Mucosa of descending colon (tissue), 3 donors: ENCODE data around the gene CANT1. TPM values are rescaled to one million over a fixed set of nuclear protein-coding genes. Genes with fewer than 3 reads are reported as not detected.

Experiments
- ATAC-seq: fragments of 200-7000 bp; cut with Tn5 transposase; one replicate; pipeline ENCODE4 v1.9.1; 2020; ENCODE audit warnings: mild to moderate bottlenecking, moderate library complexity
- DNase-seq, 3 donors: peaks; one replicate each; pipeline ENCODE4 v3.0.0-alpha.2; 2020
- H3K36me3 ChIP-seq: fragments of 200-600 bp; one replicate; pipeline ENCODE4 v1.8.0; 2021; ENCODE audit warnings: low read depth, mild to moderate bottlenecking
- H3K4me1 ChIP-seq: fragments of 200-600 bp; one replicate; pipeline ENCODE4 v1.8.0; 2021; ENCODE audit warnings: low read depth, mild to moderate bottlenecking
- H3K4me3 ChIP-seq: fragments of 200-600 bp; one replicate; pipeline ENCODE4 v1.8.0; 2021; ENCODE audit warnings: mild to moderate bottlenecking
- H3K9me3 ChIP-seq: fragments of 200-600 bp; one replicate; pipeline ENCODE4 v1.8.0; 2021; ENCODE audit warnings: mild to moderate bottlenecking
- intact Hi-C, 2 donors: fragments of 100-400 bp; cut with DNase I in 1 of 2; cut with micrococcal nuclease in 1 of 2; formaldehyde crosslinking; loops; one replicate each; pipeline versions ENCODE4 v1.11.0 to v1.11.1; 2022; cut with DNase I, micrococcal nuclease
- total RNA-seq, 3 donors: library from RNA; stranded (reverse); fragmentation: NEBNext Ultra II Directional in 2 of 3; extraction: Animal tissue kit (Norgen Biotek cat#: 25700) in 2 of 3; gene quantifications; one replicate each; pipeline versions ENCODE4 v1.2.1 to v1.2.4, GENCODE V29; 2021 to 2023
- TF ChIP-seq, protein P1 (sequence below): fragments of 200-600 bp; IDR thresholded peaks from one replicate; pipeline ENCODE4 v1.8.0; 2022; ENCODE audit warnings: antibody characterized with exemption, mild to moderate bottlenecking
- donor health status: DM: no; HTN: no; CAD: no; lungs with moderate emphysema.
- donor health status: DM: no; HTN: no; CAD: no.
- donor health status: DM: no; HTN: yes; CAD: no.

The CANT1 gene
- total RNA-seq, 3 donors from 2014 or later = 159 to 376 (median 242) TPM

DNA sequence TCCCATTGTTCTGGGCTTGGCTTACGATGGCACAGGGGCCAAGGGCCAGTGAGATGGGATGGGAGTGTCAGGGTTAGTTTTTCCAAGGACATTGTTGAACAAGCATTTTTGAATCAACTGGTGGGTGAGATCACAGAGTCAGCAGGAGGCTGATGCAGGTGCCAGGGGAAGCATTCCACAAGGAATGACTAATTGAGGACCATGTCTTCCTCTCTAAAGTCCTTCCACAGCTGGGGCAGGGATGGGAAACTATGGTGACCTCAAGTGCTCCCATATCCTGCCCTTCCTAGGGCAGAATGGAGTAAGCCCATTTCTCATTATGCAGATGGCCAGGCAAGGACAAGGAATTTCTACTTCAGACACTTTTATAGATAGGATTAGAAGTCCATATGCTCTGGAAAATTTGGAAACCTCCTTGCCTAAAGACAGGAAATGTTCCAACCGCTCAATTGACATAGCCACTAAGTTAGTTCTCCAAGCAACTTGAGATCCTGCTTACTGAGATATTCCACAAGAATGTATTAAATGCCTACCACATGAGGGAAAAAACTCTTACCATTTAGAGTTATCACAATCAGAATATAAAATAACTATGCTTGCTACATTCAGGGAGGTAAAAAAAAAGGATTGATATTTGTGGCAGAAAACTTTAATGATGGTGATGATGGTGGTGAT, 43.8 kb upstream of the CANT1 start:
- no peaks in the 10 kb centered on the region for H3K36me3 ChIP-seq
- no peak for ATAC-seq
- no peak overlapping the region for H3K4me3 ChIP-seq
- peaks cover 4% of the 10 kb centered on the region for H3K9me3 ChIP-seq
- TF ChIP-seq, protein P1, sequence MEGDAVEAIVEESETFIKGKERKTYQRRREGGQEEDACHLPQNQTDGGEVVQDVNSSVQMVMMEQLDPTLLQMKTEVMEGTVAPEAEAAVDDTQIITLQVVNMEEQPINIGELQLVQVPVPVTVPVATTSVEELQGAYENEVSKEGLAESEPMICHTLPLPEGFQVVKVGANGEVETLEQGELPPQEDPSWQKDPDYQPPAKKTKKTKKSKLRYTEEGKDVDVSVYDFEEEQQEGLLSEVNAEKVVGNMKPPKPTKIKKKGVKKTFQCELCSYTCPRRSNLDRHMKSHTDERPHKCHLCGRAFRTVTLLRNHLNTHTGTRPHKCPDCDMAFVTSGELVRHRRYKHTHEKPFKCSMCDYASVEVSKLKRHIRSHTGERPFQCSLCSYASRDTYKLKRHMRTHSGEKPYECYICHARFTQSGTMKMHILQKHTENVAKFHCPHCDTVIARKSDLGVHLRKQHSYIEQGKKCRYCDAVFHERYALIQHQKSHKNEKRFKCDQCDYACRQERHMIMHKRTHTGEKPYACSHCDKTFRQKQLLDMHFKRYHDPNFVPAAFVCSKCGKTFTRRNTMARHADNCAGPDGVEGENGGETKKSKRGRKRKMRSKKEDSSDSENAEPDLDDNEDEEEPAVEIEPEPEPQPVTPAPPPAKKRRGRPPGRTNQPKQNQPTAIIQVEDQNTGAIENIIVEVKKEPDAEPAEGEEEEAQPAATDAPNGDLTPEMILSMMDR = no peak
- no peaks in the 10 kb centered on the region for H3K4me1 ChIP-seq
- intact Hi-C loops = no loop called here
- no peak for DNase-seq

DNA sequence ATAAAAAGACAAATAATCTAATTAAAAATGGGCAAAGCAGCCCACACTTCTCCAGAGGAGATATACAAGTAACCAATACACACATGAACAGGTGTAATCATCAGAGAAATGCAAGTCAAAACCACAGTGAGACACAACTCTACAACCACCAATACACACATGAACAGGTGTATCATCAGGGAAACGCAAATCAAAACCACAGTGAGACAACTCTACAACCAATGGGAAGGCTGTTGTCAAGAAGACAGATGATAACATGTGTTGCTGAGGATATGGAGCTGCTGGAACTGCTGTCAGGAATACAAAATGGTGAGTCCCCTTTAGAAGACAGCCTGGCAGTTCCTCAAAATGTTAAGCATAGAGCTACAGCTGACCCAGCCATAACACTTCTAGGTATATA, 42.6 kb upstream of the CANT1 start:
- intact Hi-C loops = no loop called here
- DNase-seq (no peak), ATAC-seq (no peak)

DNA sequence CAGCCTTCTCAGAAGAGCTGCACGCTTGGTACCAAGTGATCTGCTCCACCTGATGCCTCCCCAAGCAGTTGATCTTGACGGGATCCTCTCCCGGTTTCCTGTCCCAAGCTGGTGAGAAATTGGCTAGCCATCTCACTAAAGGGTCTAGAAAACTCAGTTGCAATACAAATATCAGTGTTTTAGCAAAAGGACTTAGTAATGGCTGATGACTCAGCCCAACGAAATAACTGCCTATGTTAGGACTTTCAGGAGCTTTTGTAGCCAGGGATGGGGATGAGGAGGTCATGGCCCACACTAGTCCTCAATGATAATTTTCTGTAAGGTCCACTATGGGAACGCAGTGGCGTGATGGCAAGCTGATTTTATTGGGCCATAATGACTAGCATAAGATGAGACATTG, 41.7 kb upstream of the CANT1 start:
- intact Hi-C loops = no loop called here
- Histone ChIP-seq H3K9me3 (peaks cover 4% of the 10 kb centered on the region), H3K36me3 (no peaks in the 10 kb centered on the region), H3K4me1 (no peaks in the 10 kb centered on the region), H3K4me3 (no peak overlapping the region)
- TF ChIP-seq, protein P1 = no peak
- ATAC-seq (no peak), DNase-seq (no peak)

More for the DNA sequence above, 42.6 kb upstream of the CANT1 start:
- Histone ChIP-seq H3K4me1 (no peaks in the 10 kb centered on the region), H3K9me3 (peaks cover 4% of the 10 kb centered on the region), H3K36me3 (no peaks in the 10 kb centered on the region), H3K4me3 (no peak overlapping the region)
- TF ChIP-seq, protein P1 = no peak

DNA sequence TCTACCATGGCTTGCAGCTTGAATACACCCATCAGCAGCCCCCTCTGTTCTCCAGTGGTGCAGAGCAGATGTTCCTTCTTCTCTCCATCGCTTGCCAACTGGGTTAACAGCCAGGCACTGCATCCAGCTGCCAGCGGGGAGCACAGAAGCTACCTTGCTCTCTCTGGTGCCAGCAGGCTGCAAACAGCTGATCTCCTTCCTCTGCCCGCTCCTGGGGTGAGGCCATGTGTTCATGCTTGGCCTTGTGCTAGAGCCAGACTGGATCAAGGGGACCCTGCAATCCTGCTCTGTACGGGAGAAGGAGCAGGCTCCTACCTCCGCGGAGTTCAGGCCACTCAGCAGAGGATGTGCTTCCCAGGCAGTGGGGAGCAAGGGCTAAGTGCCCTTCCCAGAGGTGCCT, 41.0 kb upstream of the CANT1 start:
- Histone ChIP-seq H3K4me3 (no peak overlapping the region), H3K4me1 (no peaks in the 10 kb centered on the region), H3K36me3 (no peaks in the 10 kb centered on the region), H3K9me3 (peaks cover 4% of the 10 kb centered on the region)
- DNase-seq = peak in 1 of 3 donors; percentile 7
- ATAC-seq = no peak
- intact Hi-C loops = no loop called here
- TF ChIP-seq, protein P1 = no peak

DNA sequence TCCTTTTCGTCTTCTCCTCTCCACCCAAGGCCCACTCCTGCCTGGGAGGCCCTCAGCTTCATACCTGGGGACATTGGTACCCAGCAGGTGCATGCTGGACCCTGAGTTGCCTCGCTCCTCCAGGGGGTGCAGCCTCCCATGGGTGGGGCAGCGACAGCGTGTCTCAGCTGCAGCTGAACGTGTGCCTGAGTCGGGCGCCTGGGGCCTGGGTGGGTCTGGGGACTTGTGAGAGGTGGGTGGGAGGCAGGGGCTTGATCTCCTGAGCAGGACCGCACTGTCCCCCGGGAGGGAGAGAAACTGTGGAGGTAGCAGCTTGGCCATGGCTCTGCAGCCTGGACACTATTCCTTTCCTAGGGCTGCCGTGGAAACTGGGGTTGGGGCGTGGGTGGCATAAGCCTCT, 40.3 kb upstream of the CANT1 start:
- TF ChIP-seq, protein P1 = no peak
- DNase-seq (peak in 1 of 3 donors; percentile 19), ATAC-seq (no peak)
- H3K9me3 ChIP-seq = peaks cover 4% of the 10 kb centered on the region
- H3K4me3 ChIP-seq = no peak overlapping the region
- no peaks in the 10 kb centered on the region for H3K36me3 ChIP-seq
- no peaks in the 10 kb centered on the region for H3K4me1 ChIP-seq
- intact Hi-C loops = no loop called here
